ENCODE data around the gene MEN1. TPM values are rescaled to one million over a fixed set of nuclear protein-coding genes. Genes with fewer than 3 reads are reported as not detected.

MEN1 gene
- total and polyA plus RNA-seq, 9 of the 15 experiments (the other 6 are each of a cell fraction or from before 2014, with no cell fraction given), result 3.4 to 57.2 (median 19.3) TPM

- TF ChIP-seq, protein P1, sequence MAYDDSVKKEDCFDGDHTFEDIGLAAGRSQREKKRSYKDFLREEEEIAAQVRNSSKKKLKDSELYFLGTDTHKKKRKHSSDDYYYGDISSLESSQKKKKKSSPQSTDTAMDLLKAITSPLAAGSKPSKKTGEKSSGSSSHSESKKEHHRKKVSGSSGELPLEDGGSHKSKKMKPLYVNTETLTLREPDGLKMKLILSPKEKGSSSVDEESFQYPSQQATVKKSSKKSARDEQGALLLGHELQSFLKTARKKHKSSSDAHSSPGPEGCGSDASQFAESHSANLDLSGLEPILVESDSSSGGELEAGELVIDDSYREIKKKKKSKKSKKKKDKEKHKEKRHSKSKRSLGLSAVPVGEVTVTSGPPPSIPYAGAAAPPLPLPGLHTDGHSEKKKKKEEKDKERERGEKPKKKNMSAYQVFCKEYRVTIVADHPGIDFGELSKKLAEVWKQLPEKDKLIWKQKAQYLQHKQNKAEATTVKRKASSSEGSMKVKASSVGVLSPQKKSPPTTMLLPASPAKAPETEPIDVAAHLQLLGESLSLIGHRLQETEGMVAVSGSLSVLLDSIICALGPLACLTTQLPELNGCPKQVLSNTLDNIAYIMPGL (CRISPR knock-in tag; IDR thresholded peaks at IDR 0.05), result peak; percentile 77; the same call in 1 of the 2 replicates
- TF ChIP-seq ZZZ3 (IDR thresholded peaks at IDR 0.05) (no peak; the same call in 1 of the 2 replicates), BDP1 (IDR thresholded peaks at IDR 0.05; ENCODE audit: insufficient read depth, insufficient read length) (no peak), RB1 (IDR thresholded peaks at IDR 0.05; ENCODE audit: low read depth) (0 out of 2 replicates have a peak, but pooled peaks have one; percentile 58), TAF9B (IDR thresholded peaks at IDR 0.05; ENCODE audit: partially characterized antibody) (peak; percentile 11), PHB (CRISPR knock-in tag; IDR thresholded peaks at IDR 0.05) (no peak), ZC3H4 (CRISPR knock-in tag; IDR thresholded peaks at IDR 0.05; ENCODE audit: borderline replicate concordance) (no peak), IFI16 (CRISPR knock-in tag; IDR thresholded peaks at IDR 0.05) (no peak), ZKSCAN1 (IDR thresholded peaks at IDR 0.05; ENCODE audit: low read depth, low read length) (no peak), SMARCA4 (IDR thresholded peaks at IDR 0.05) (no peak), PCBP2 (IDR thresholded peaks at IDR 0.05; ENCODE audit: low read depth, low read length, poor library complexity, severe bottlenecking) (no peak), SRF (CRISPR knock-in tag; IDR thresholded peaks at IDR 0.05) (0 out of 4 replicates have a peak, but pooled peaks of 1 of the 2 experiments have one; percentile 36), U2AF2 (optimal IDR thresholded peaks at IDR 0.05; ENCODE audit: low read depth, low read length) (no peak), DNMT1 (IDR thresholded peaks at IDR 0.05) (no peak)
- TF ChIP-seq, protein P2, sequence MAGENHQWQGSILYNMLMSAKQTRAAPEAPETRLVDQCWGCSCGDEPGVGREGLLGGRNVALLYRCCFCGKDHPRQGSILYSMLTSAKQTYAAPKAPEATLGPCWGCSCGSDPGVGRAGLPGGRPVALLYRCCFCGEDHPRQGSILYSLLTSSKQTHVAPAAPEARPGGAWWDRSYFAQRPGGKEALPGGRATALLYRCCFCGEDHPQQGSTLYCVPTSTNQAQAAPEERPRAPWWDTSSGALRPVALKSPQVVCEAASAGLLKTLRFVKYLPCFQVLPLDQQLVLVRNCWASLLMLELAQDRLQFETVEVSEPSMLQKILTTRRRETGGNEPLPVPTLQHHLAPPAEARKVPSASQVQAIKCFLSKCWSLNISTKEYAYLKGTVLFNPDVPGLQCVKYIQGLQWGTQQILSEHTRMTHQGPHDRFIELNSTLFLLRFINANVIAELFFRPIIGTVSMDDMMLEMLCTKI (IDR thresholded peaks at IDR 0.05; ENCODE audit: partially characterized antibody), result no peak
- TF ChIP-seq, protein P3, sequence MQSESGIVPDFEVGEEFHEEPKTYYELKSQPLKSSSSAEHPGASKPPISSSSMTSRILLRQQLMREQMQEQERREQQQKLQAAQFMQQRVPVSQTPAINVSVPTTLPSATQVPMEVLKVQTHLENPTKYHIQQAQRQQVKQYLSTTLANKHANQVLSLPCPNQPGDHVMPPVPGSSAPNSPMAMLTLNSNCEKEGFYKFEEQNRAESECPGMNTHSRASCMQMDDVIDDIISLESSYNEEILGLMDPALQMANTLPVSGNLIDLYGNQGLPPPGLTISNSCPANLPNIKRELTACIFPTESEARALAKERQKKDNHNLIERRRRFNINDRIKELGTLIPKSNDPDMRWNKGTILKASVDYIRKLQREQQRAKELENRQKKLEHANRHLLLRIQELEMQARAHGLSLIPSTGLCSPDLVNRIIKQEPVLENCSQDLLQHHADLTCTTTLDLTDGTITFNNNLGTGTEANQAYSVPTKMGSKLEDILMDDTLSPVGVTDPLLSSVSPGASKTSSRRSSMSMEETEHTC (IDR thresholded peaks at IDR 0.05), result no peak
- TF ChIP-seq, protein P4, sequence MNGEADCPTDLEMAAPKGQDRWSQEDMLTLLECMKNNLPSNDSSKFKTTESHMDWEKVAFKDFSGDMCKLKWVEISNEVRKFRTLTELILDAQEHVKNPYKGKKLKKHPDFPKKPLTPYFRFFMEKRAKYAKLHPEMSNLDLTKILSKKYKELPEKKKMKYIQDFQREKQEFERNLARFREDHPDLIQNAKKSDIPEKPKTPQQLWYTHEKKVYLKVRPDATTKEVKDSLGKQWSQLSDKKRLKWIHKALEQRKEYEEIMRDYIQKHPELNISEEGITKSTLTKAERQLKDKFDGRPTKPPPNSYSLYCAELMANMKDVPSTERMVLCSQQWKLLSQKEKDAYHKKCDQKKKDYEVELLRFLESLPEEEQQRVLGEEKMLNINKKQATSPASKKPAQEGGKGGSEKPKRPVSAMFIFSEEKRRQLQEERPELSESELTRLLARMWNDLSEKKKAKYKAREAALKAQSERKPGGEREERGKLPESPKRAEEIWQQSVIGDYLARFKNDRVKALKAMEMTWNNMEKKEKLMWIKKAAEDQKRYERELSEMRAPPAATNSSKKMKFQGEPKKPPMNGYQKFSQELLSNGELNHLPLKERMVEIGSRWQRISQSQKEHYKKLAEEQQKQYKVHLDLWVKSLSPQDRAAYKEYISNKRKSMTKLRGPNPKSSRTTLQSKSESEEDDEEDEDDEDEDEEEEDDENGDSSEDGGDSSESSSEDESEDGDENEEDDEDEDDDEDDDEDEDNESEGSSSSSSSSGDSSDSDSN (IDR thresholded peaks at IDR 0.05; ENCODE audit: borderline replicate concordance in 1 of 2, low read depth in 2 of 2, low read length in 2 of 2), result 0 out of 4 replicates have a peak, but pooled peaks of 1 of the 2 experiments have one; percentile 41
- TF ChIP-seq, protein P5, sequence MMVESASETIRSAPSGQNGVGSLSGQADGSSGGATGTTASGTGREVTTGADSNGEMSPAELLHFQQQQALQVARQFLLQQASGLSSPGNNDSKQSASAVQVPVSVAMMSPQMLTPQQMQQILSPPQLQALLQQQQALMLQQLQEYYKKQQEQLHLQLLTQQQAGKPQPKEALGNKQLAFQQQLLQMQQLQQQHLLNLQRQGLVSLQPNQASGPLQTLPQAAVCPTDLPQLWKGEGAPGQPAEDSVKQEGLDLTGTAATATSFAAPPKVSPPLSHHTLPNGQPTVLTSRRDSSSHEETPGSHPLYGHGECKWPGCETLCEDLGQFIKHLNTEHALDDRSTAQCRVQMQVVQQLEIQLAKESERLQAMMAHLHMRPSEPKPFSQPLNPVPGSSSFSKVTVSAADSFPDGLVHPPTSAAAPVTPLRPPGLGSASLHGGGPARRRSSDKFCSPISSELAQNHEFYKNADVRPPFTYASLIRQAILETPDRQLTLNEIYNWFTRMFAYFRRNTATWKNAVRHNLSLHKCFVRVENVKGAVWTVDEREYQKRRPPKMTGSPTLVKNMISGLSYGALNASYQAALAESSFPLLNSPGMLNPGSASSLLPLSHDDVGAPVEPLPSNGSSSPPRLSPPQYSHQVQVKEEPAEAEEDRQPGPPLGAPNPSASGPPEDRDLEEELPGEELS (CRISPR knock-in tag; IDR thresholded peaks at IDR 0.05; ENCODE audit: borderline replicate concordance), result no peak
Observed at GRCh38 chr11:64778473-64779298, 31.7 kb downstream of the MEN1 start, which contains the start of gene SF1 (continued).
